HG03558 (cell line): Measurements from ENCODE around the gene SDF4.

Experiments used
- ATAC-seq: cut with Tn5 transposase; IDR thresholded peaks from one replicate; pipeline ENCODE4 v1.9.1; 2021; ENCODE audit warnings: moderate number of reproducible peaks; ENCODE audit not compliant: unreplicated experiment; ENCODE audit errors: extremely low read depth

Gene SDF4

DNA sequence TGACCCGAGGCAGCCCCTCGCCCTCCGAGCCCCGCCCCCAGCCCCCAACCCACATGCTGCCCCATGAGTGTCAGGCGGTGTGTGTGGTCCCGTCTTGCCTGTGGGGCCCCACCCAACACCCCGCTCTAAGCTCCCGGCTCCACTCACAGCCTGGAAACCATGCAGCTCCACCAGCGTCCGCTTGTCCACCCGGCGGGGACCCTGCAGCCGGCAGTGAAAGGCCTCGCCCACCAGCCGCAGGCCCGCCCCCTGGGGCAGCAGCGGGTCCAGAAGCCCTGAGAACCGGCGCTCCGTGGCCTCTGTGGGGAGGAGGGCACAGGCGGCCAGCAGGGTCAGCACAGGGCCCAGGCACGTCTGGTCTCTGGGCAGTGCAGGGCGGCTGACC, 12.0 kb upstream of the SDF4 start:
- ATAC-seq, result no peak

DNA sequence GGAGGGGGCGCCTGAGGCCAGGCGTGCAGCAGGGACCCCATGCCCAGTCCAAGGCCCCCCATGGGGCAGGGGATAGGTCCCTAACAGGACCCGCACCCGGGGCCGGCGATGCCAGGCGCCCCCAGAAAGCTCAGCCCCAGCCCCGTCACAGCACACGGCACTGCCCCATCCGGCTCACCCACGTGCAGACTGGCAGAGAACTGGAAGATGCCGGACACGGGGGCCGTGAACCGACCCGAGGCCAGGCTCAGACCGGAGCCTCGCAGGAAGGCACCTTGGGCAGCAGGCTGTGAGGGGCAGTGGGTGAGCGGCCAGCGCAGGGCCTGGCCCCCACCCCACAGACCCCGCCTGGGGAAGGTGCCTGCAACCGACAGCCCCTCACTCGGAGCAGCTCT, 11.5 kb upstream of the SDF4 start:
- no peak for ATAC-seq

DNA sequence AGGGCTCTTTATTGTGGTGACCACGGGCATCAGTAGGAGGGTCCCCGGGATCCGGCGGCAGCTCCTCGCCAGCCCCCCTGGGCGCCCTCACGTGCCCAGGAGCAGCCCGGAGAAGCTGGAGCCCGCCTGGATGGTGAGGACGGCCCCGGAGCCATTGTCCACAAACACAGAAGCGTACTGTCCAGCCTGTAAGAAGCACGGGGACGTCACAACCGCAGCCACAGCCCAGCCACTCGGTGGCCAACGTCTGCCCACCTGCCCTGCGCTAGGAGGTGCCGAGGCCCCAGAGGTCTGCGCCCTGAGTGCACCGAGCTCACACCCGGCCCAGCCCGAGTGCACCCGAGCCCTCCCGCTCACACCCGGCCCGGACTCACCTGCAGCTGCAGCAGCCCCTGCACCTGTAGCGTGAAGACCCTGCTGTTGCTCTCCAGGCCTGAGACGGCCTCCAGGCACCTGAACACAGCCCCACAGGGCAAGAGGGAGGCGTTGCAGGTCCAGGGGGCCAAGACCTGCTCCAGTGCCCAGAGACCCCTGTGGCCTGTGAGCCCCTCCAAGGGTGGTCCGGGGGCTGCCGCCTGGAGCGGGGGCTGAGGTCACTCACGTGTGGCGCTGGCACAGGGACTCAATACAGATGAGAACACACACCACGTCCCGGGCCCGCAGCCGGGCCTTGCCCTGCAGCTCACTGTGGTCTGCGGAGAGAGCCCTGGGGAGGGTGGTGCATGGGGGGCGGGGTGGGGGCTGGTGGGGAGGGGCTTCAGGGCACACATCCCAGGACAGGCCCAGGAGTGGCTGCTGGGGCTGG, 10.9 kb upstream of the SDF4 start:
- no peak for ATAC-seq

DNA sequence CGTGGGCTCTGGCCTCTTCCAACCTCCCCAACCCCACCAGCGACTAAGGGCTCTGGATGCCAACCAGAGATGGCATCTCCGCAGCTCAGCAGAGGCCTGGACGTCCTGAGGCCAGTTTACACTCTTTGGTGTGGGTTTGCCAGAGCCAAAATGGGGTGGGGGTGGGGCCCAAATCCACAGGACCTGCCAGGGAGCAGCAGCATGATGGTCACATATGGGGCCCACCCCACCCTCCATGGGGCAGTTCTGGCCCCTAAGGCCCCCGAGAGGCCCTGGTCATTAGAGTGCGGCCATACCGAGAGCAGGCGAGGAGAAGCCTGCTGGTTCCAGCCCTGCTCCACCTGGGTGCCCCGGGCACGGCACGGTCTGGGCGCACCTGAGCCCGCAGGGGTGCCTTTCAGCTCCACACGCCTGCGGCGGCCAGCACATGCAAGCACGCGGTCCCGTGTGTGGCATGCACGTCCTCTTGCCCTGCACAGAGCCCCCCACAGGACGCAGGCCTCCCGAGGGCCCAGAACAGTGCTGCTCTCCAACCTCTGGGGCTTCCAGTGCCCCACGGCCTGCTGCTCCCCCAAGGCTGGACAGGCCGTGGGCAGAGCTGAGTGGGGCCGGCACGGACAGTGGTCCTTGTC, 9.9 kb upstream of the SDF4 start:
- ATAC-seq, result no peak

DNA sequence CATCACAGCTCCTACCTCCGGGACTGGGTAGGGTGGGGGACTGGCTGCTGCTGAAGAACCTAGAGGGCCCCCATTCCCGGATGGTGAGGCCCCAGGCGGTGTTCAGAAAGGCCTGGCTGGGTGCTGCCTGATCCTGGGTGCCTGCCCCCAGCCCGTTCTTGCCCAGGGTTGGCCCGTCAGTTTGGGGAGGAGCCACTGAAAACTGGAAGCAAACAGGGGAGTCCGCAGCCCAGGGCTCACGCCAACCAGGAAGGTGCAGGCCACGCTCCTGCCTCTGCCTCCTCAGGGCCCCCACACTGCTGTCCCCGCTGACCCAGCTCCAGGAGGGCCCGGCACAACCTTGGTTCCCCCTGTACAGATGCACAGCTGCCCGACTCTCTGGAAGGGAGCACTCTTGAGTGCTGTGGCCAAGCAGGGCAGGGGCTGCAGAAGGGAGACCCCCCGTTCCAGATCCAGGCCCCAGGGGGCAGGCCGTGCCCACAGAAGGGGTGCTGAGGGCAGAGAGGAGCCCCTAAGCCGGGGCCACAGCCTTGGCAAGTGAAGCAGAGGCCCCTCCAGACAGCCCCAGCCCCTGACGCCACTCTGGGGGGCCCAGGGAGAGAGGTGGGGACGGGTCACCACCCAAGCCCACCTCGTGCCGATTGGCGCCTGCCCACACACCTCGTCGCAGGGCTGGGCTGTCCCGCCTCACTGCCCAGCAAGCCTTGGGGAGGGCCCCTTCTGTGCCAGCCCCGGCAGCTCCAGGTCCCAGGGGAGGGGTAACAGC, 9.2 kb upstream of the SDF4 start:
- no peak for ATAC-seq

- ATAC-seq, result no peak
Observed at GRCh38 chr1:1240348-1240732, 8.5 kb upstream of the SDF4 start.

GRCh38 chr1:1239614-1240347, 8.0 kb upstream of the SDF4 start:
- no peak for ATAC-seq

GRCh38 chr1:1239227-1239613, 7.4 kb upstream of the SDF4 start:
- ATAC-seq, result no peak

GRCh38 chr1:1238702-1239178, 6.9 kb upstream of the SDF4 start:
- no peak for ATAC-seq

DNA sequence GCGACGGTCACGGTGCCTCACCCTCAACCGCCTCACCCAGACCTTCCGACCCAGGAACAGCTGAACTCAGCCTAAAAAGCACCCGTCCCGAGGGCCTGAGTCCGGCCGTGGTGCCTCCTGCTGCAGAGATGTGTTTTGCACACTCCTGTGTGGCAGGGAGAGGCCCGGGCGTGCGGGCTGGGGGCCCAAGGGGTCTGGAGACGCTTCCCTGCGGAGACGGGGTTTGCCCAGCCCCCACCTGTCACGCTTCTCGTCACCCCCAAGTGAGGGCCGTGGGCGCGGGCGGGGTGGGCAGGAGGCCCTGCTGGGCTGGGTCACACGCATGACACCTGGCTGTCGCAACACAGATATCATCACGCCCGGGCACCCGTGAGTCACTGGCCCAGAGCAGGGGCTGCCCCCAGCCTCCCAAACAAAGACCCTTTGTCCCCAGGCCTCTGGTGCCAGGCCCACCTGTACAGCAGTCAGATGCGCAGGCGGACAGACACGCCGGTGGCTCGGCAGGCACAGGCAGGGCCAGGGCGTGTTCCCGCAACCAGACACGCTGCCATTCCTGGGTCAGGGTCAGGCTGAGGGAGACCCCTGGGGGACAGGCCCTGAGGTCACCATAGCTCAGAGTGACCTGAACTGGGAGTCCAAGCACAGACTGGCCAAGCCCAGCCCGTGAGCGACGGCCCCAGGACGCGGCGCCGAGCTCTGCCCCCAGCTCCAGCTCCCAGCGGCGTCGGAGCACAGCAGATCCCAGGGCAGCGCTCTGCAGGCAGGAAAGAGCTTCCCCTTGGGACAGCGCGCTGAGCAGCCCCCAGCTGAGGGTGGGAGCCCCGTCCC, 6.3 kb upstream of the SDF4 start:
- ATAC-seq, result no peak

- ATAC-seq, result no peak
Observed at GRCh38 chr1:1236945-1237873, 5.4 kb upstream of the SDF4 start.

GRCh38 chr1:1236176-1236763, 4.5 kb upstream of the SDF4 start:
- no peak for ATAC-seq

GRCh38 chr1:1235016-1235744, 3.4 kb upstream of the SDF4 start:
- no peak for ATAC-seq

DNA sequence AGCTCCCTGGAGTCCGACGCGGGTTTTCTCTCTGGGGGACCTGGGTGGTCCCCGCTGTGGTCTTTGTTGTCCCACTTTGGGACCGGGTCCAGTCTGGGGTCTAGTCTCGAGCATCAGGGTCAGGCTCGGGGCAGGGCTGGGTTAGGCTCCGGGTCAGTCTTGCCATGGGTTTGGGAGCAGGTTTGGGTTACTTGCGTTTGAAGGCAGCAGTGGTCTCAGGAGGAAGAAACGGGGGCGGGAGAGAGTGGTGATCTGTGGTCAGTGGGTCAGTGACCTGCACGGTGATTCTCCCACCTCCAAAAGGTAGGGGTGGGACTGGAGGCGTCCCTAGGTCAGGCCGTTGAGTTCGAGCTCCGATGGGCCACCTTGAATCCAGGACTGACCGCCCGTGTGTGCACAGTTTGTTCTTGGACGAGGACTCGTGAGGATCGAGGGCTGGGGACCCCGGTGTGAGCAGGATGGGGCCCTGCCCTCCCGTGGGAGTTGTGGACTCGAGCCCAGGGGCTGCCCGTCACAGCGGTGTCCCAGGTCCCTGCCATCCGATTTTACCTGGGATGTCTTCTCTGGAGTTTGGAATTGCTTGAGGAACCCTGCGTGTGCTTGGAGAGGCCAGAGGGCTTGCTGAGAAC, 2.5 kb upstream of the SDF4 start:
- ATAC-seq, result no peak

DNA sequence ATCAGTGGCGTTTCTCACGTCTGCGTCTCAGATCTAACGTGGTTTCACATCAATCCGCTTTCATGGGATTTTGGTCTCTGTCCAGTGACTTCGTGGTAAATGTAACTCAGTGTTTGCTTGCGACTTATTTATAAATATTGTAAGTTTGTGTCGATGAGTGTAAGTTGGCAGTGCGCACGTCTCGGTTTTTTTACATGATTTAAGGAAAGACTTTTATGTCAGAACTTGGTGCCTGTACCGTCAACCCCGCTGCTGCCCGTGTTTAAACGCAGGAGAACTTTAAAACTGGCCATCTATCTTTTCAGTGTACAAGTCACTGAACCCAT, 1.7 kb upstream of the SDF4 start:
- no peak for ATAC-seq

DNA sequence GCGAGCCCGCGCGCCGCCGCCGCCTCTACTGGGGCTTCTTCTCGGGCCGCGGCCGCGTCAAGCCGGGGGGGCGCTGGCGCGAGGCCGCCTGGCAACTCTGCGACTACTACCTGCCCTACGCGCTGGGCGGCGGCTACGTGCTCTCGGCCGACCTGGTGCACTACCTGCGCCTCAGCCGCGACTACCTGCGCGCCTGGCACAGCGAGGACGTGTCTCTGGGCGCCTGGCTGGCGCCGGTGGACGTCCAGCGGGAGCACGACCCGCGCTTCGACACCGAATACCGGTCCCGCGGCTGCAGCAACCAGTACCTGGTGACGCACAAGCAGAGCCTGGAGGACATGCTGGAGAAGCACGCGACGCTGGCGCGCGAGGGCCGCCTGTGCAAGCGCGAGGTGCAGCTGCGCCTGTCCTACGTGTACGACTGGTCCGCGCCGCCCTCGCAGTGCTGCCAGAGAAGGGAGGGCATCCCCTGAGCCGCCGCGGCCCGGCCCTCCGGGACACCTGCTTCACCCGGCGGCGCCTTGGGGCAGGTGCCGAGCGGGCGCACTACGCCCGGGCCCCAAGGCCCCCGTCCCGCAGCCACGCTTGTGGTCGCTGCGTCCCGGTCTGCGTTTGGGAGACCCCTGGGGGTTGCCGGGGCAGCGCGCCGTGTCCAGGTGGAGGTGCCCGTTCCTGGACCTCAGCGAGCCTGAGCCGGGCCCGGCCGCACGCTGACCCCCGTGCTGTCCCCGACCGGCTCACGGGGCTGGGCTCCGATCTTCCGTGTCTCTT, 1.2 kb upstream of the SDF4 start:
- ATAC-seq, result no peak
